ENCODE results near the gene GLT8D1. TPM values are rescaled to one million over a fixed set of nuclear protein-coding genes. Genes with fewer than 3 reads are reported as not detected.
A peak's percentile ranks its signal among the peaks of the same experiment; 100 is the strongest.

GLT8D1 gene
- total RNA-seq, 2 experiments from 2014 or later: 8.4 to 10.8 TPM

DNA sequence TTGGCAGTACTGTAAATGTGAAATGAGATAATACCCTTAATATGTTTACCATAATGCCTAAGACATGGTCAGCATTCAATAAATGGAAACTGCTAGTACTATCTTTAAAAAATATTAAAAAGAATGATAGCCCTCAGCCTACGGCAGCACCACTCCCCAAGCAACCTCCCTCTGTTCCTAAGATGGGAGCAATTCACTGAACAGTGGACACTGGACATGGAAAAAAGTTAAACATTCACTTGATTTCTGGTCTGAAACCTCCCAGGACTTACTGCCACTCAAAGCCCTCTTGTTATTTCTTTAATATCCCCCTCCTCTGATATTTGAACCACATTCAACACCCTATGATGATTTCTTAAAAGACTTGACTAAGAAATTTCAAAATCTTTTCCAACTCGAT lies 38.1 kb upstream of the GLT8D1 start:
- CTCF ChIA-PET: no interaction called here
- POLR2A ChIA-PET: no interaction called here
- Mint-ChIP-seq H3K4me1 (ENCODE audit: low read depth) (no peaks in the 10 kb centered on the region), H3K9me3 (no peaks in the 10 kb centered on the region), H3K27ac (no peak overlapping the region), H3K27me3 (no peaks in the 10 kb centered on the region), H3K36me3 (ENCODE audit: low read depth) (peaks cover 81% of the 10 kb centered on the region), H3K4me3 (no peak overlapping the region)
- TF ChIP-seq, protein P1, sequence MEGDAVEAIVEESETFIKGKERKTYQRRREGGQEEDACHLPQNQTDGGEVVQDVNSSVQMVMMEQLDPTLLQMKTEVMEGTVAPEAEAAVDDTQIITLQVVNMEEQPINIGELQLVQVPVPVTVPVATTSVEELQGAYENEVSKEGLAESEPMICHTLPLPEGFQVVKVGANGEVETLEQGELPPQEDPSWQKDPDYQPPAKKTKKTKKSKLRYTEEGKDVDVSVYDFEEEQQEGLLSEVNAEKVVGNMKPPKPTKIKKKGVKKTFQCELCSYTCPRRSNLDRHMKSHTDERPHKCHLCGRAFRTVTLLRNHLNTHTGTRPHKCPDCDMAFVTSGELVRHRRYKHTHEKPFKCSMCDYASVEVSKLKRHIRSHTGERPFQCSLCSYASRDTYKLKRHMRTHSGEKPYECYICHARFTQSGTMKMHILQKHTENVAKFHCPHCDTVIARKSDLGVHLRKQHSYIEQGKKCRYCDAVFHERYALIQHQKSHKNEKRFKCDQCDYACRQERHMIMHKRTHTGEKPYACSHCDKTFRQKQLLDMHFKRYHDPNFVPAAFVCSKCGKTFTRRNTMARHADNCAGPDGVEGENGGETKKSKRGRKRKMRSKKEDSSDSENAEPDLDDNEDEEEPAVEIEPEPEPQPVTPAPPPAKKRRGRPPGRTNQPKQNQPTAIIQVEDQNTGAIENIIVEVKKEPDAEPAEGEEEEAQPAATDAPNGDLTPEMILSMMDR (IDR thresholded peaks at IDR 0.05): no peak
- Histone ChIP-seq H3K36me3 (ENCODE audit: insufficient read depth, low read length) (peaks cover 65% of the 10 kb centered on the region), H3K27ac (ENCODE audit: low read depth in 1 of 2, low read length in 2 of 2) (no peak overlapping the region), H3K4me3 (ENCODE audit: low read length) (no peak overlapping the region), H3K27me3 (ENCODE audit: control insufficient read depth in 1 of 2, insufficient read depth in 2 of 2, low read length in 2 of 2) (no peaks in the 10 kb centered on the region), H3K9me3 (ENCODE audit: control insufficient read depth in 1 of 2, insufficient read depth in 1 of 2, low read length in 2 of 2) (no peaks in the 10 kb centered on the region), H3K4me1 (ENCODE audit: insufficient read depth, low read length) (no peaks in the 10 kb centered on the region)
- no peak for DNase-seq
- no peak for ATAC-seq (ENCODE audit: poor library complexity)
- intact Hi-C loops (cut with DNase I, micrococcal nuclease): loop anchor here (5.0 kb wide), 2 partner anchors 244 to 454 kb away; no protein-coding TSS in a partner anchor

DNA sequence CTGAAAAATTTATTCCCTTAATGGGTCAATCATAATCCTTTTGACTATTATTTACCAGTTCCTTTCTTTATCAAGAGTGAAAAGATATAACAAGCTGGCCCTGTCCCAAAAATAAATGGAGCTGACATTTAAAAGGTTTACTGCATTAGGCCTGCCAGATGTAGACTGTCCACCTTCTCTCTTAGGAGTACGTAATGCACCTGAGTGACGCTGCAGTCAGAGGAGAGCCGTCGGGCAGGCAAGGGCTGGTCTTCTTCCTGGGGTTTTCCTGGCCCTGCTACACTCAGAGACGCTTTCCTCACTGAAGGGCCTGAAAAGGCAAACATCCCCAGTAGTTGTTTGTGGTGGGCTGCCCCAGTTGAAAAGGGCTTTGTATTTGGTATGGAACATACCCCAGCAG lies 37.6 kb upstream of the GLT8D1 start:
- H3K27me3 ChIP-seq (ENCODE audit: control insufficient read depth in 1 of 2, insufficient read depth in 2 of 2, low read length in 2 of 2): no peaks in the 10 kb centered on the region
- H3K4me3 ChIP-seq (ENCODE audit: low read length): no peak overlapping the region
- no peak overlapping the region for H3K27ac Mint-ChIP-seq
- H3K36me3 ChIP-seq (ENCODE audit: insufficient read depth, low read length): peaks cover 63% of the 10 kb centered on the region
- ChIA-PET CTCF (no interaction called here), POLR2A (no interaction called here)
- intact Hi-C loops (cut with DNase I, micrococcal nuclease): loop anchor here (5.0 kb wide), 2 partner anchors 244 to 454 kb away; no protein-coding TSS in a partner anchor
- no peak overlapping the region for H3K4me3 Mint-ChIP-seq
- no peaks in the 10 kb centered on the region for H3K9me3 Mint-ChIP-seq
- ATAC-seq (ENCODE audit: poor library complexity) (no peak), DNase-seq (no peak)
- H3K9me3 ChIP-seq (ENCODE audit: control insufficient read depth in 1 of 2, insufficient read depth in 1 of 2, low read length in 2 of 2): no peaks in the 10 kb centered on the region
- peaks cover 75% of the 10 kb centered on the region for H3K36me3 Mint-ChIP-seq (ENCODE audit: low read depth)
- H3K27ac ChIP-seq (ENCODE audit: low read depth in 1 of 2, low read length in 2 of 2): no peak overlapping the region
- H3K27me3 Mint-ChIP-seq: no peaks in the 10 kb centered on the region
- no peaks in the 10 kb centered on the region for H3K4me1 ChIP-seq (ENCODE audit: insufficient read depth, low read length)
- no peaks in the 10 kb centered on the region for H3K4me1 Mint-ChIP-seq (ENCODE audit: low read depth)
- TF ChIP-seq, protein P1 (IDR thresholded peaks at IDR 0.05): no peak

GRCh38 chr3:52742418-52743041 lies 36.9 kb upstream of the GLT8D1 start:
- no peaks in the 10 kb centered on the region for H3K27me3 ChIP-seq (ENCODE audit: control insufficient read depth in 1 of 2, insufficient read depth in 2 of 2, low read length in 2 of 2)
- Mint-ChIP-seq H3K9me3 (no peaks in the 10 kb centered on the region), H3K27me3 (no peaks in the 10 kb centered on the region), H3K27ac (no peak overlapping the region), H3K4me3 (no peak overlapping the region), H3K36me3 (ENCODE audit: low read depth) (peaks cover 78% of the 10 kb centered on the region), H3K4me1 (ENCODE audit: low read depth) (no peaks in the 10 kb centered on the region)
- H3K36me3 ChIP-seq (ENCODE audit: insufficient read depth, low read length): peaks cover 63% of the 10 kb centered on the region
- TF ChIP-seq, protein P1 (IDR thresholded peaks at IDR 0.05): peak; percentile 72
- DNase-seq: peak in 3 of 14 experiments; percentile 39 to 57 (median 54)
- no peak overlapping the region for H3K4me3 ChIP-seq (ENCODE audit: low read length)
- no peaks in the 10 kb centered on the region for H3K4me1 ChIP-seq (ENCODE audit: insufficient read depth, low read length)
- peak; percentile 46 for ATAC-seq (ENCODE audit: poor library complexity)
- no peaks in the 10 kb centered on the region for H3K9me3 ChIP-seq (ENCODE audit: control insufficient read depth in 1 of 2, insufficient read depth in 1 of 2, low read length in 2 of 2)
- CTCF ChIA-PET: interaction anchor here (0.5 kb wide), 1 partner anchor 207 kb away, joined by 5 read pairs; no protein-coding TSS in a partner anchor
- H3K27ac ChIP-seq (ENCODE audit: low read depth in 1 of 2, low read length in 2 of 2): no peak overlapping the region
- POLR2A ChIA-PET: no interaction called here
- intact Hi-C loops (cut with DNase I, micrococcal nuclease): loop anchor here (1.0 to 5.0 kb wide), 3 partner anchors 245 to 455 kb away; no protein-coding TSS in a partner anchor

All from CD4-positive, alpha-beta T cell (primary cell).